Left lung (tissue), 10 donors: ENCODE results near the gene TPSAB1. TPM values are rescaled to one million over a fixed set of nuclear protein-coding genes. Genes with fewer than 3 reads are reported as not detected.

Source experiments
- ATAC-seq: fragments of 200-7000 bp; cut with Tn5 transposase; one replicate; pipeline ENCODE4 v1.9.1; 2020; ENCODE audit warnings: moderate library complexity
- DNase-seq, 4 donors: peaks; one replicate each; pipeline ENCODE4 v3.0.0-alpha.2; 2013 to 2020
- H3K27ac ChIP-seq, 2 donors: fragments of 200-600 bp; sonication (generic) in 1 of 2; one replicate each; pipeline versions ENCODE4 v1.5.0 to v1.8.0; 2020 to 2021
- H3K27me3 ChIP-seq, 2 donors: fragments of 200-600 bp; sonication (generic) in 1 of 2; one replicate each; pipeline versions ENCODE4 v1.5.0 to v1.8.0; 2020 to 2021
- H3K36me3 ChIP-seq, 2 donors: fragments of 200-600 bp; sonication (generic) in 1 of 2; one replicate each; pipeline versions ENCODE4 v1.5.0 to v1.8.0; 2020 to 2021
- H3K4me1 ChIP-seq, 2 donors: fragments of 200-600 bp; one replicate each; pipeline ENCODE4 v1.8.0; 2021
- H3K4me3 ChIP-seq, 2 donors: fragments of 200-600 bp; sonication (generic) in 1 of 2; one replicate each; pipeline versions ENCODE4 v1.5.0 to v1.8.0; 2020 to 2021; ENCODE audit warnings: mild to moderate bottlenecking in 1 of 2
- H3K9me3 ChIP-seq, 2 donors: fragments of 200-600 bp; sonication (generic) in 1 of 2; one replicate each; pipeline versions ENCODE4 v1.5.0 to v1.8.0; 2020 to 2021
- CTCF ChIP-seq, 2 donors: fragments of 200-600 bp; sonication (generic) in 1 of 2; IDR thresholded peaks; one replicate each; pipeline versions ENCODE4 v1.5.0 to v1.8.0; 2021; ENCODE audit warnings: antibody characterized with exemption in 2 of 2
- intact Hi-C, 2 donors: fragments of 100-400 bp; cut with DNase I; formaldehyde crosslinking; loops; one replicate each; pipeline versions ENCODE4 v1.11.2 to v1.14.2; 2022
- polyA plus RNA-seq, 6 donors: library from polyadenylated mRNA; unstranded; fragments of 120-200 nt; gene quantifications; one replicate each; pipeline ENCODE4 v1.2.1, GENCODE V29; 2013; ENCODE audit not compliant: insufficient read length in 6 of 6
- total RNA-seq, 2 donors: library from RNA; stranded (reverse); fragmentation: NEBNext Ultra II Directional; extraction: Animal tissue kit (Norgen Biotek cat#: 25700); gene quantifications; one replicate each; pipeline ENCODE4 v1.2.1, GENCODE V29; 2021
- donor health status: DM: no; HTN: yes; CAD: no.
- donor health status: DM: no; HTN: no; CAD: no.

The TPSAB1 gene
- total and polyA plus RNA-seq, 8 donors: 0.21 to 51.0 (median 17.7) TPM; not detected in 4

- Histone ChIP-seq H3K4me1 (no peaks in the 10 kb centered on the region), H3K36me3 (no peaks in the 10 kb centered on the region), H3K27me3 (peaks cover 0 to 38% of the 10 kb centered on the region in 2 donors), H3K4me3 (no peak overlapping the region), H3K9me3 (no peaks in the 10 kb centered on the region), H3K27ac (no peak overlapping the region)
- no peak for TF ChIP-seq CTCF (IDR thresholded peaks at IDR 0.05)
- intact Hi-C loops: no loop called here
- no peak for DNase-seq
- no peak for ATAC-seq
Observed at GRCh38 chr16:1218930-1219611, 21.4 kb upstream of the TPSAB1 start.

GRCh38 chr16:1220098-1220728 is 20.3 kb upstream of the TPSAB1 start:
- ATAC-seq: no peak
- no peak overlapping the region for H3K4me3 ChIP-seq
- H3K27me3 ChIP-seq: peaks cover 0 to 42% of the 10 kb centered on the region in 2 donors
- H3K4me1 ChIP-seq: no peaks in the 10 kb centered on the region
- no peak for DNase-seq
- no peaks in the 10 kb centered on the region for H3K9me3 ChIP-seq
- intact Hi-C loops: no loop called here
- no peak overlapping the region for H3K27ac ChIP-seq
- no peaks in the 10 kb centered on the region for H3K36me3 ChIP-seq
- TF ChIP-seq CTCF (IDR thresholded peaks at IDR 0.05): no peak

GRCh38 chr16:1220841-1221627 is 19.5 kb upstream of the TPSAB1 start:
- H3K9me3 ChIP-seq: no peaks in the 10 kb centered on the region
- DNase-seq (no peak), ATAC-seq (no peak)
- H3K4me3 ChIP-seq: no peak overlapping the region
- no peaks in the 10 kb centered on the region for H3K4me1 ChIP-seq
- H3K27me3 ChIP-seq: peaks cover 0 to 41% of the 10 kb centered on the region in 2 donors
- no peak overlapping the region for H3K27ac ChIP-seq
- TF ChIP-seq CTCF (IDR thresholded peaks at IDR 0.05): no peak
- intact Hi-C loops: no loop called here
- H3K36me3 ChIP-seq: no peaks in the 10 kb centered on the region

GRCh38 chr16:1221628-1222552 is 18.6 kb upstream of the TPSAB1 start:
- intact Hi-C loops: no loop called here
- Histone ChIP-seq H3K36me3 (no peaks in the 10 kb centered on the region), H3K9me3 (no peaks in the 10 kb centered on the region), H3K27ac (no peak overlapping the region), H3K4me1 (no peaks in the 10 kb centered on the region), H3K27me3 (peaks cover 0 to 44% of the 10 kb centered on the region in 2 donors), H3K4me3 (no peak overlapping the region)
- ATAC-seq (no peak), DNase-seq (no peak)
- no peak for TF ChIP-seq CTCF (IDR thresholded peaks at IDR 0.05)
